K562 (cell line): ENCODE results near the gene DIS3L2. TPM values are rescaled to one million over a fixed set of nuclear protein-coding genes. Genes with fewer than 3 reads are reported as not detected.

Source experiments
- ATAC-seq: fragments of 200-7000 bp; cut with Tn5 transposase; 3 replicates; pipeline ENCODE4 v1.9.1; 2020; ENCODE audit warnings: moderate library complexity
- BruUV-seq: library from RNA; stranded (reverse); fragments of 400-500 nt; replicated peaks from 2 replicates; lab custom pipeline; 2021; lab: Mats Ljungman, UMichigan
- CTCF ChIA-PET: fragments of 300-600 bp; formaldehyde crosslinking; extraction: SDS; loops from one replicate; lab custom pipeline; 2021; ENCODE audit warnings: low intra/inter-chr PET ratio; lab: Yijun Ruan, JAX
- POLR2A ChIA-PET: fragments of 300-600, 350-650 bp; sonication (Branson Sonifier 250); formaldehyde crosslinking; extraction: SDS; loops from one replicate; lab custom pipeline; 2021; ENCODE audit warnings: antibody characterized with exemption, inconsistent platforms; lab: Yijun Ruan, JAX
- DNase-seq, 4 experiments: peaks; one replicate each; pipeline versions ENCODE4 v3.0.0 to v3.0.0-alpha.2; 2011 to 2018; ENCODE audit warnings: low spot score in 3 of 4, mixed read lengths in 3 of 4; ENCODE audit errors: extremely low read depth in 1 of 4
- FAIRE-seq: peaks from 2 replicates; lab custom pipeline; 2011; peaks lifted over from hg19 to GRCh38; lab: Jason Lieb, UNC
- H2AFZ ChIP-seq: 2 replicates; pipeline ENCODE4 v1.6.0; 2011; ENCODE audit warnings: low read depth, low read length, control low read depth, inconsistent platforms
- H3K27ac ChIP-seq: fragments of 200-600 bp; 3 replicates; pipeline ENCODE4 v1.8.0; 2011; ENCODE audit warnings: low read depth, mild to moderate bottlenecking, control low read depth, inconsistent platforms, low read length, moderate library complexity, mixed read lengths; ENCODE audit errors: extremely low read depth
- H3K27me3 ChIP-seq, 2 experiments: fragments of 300-600 bp in 1 of 2; 2 replicates in 1 of 2; 3 replicates in 1 of 2; pipeline versions ENCODE4 v1.6.0 to v1.8.0; 2011; ENCODE audit warnings: inconsistent platforms in 2 of 2, low read length in 2 of 2, mild to moderate bottlenecking in 1 of 2, mixed read lengths in 1 of 2, moderate library complexity in 1 of 2; ENCODE audit not compliant: control insufficient read depth in 2 of 2, insufficient read depth in 2 of 2
- H3K36me3 ChIP-seq: fragments of 300-600 bp; 3 replicates; pipeline ENCODE4 v1.8.0; 2011; ENCODE audit warnings: mild to moderate bottlenecking, low read length, inconsistent platforms; ENCODE audit not compliant: control insufficient read depth, insufficient read depth
- H3K4me1 ChIP-seq, 2 experiments: fragments of 200-600 bp in 1 of 2; replicated peaks in 1 of 2; 2 replicates in 1 of 2; 3 replicates in 1 of 2; pipeline versions ENCODE4 v1.5.1 to v1.8.0; 2011; ENCODE audit warnings: inconsistent platforms in 2 of 2, low read length in 2 of 2, mild to moderate bottlenecking in 1 of 2, mixed read lengths in 1 of 2, moderate library complexity in 1 of 2; ENCODE audit not compliant: control insufficient read depth in 2 of 2, insufficient read depth in 2 of 2
- H3K4me2 ChIP-seq: 2 replicates; pipeline ENCODE4 v1.6.1; 2011; ENCODE audit warnings: low read length, control low read depth, inconsistent platforms, mixed read lengths; ENCODE audit not compliant: insufficient read depth
- H3K4me3 ChIP-seq: fragments of 200-600 bp; sonication (generic), shearing (Covaris generic); 2 replicates; pipeline ENCODE4 v1.5.1; 2016; ENCODE audit warnings: control low read depth, inconsistent platforms
- H3K79me2 ChIP-seq: fragments of 200-600 bp; 3 replicates; pipeline ENCODE4 v1.8.0; 2011; ENCODE audit warnings: low read length, inconsistent platforms; ENCODE audit not compliant: control insufficient read depth, insufficient read depth
- H3K9ac ChIP-seq, 2 experiments: 2 replicates each; pipeline versions ENCODE4 v1.6.0 to v1.6.1; 2011; ENCODE audit warnings: low read depth in 2 of 2, low read length in 2 of 2, control low read depth in 1 of 2, inconsistent platforms in 1 of 2, mild to moderate bottlenecking in 1 of 2, mixed read lengths in 1 of 2; ENCODE audit not compliant: insufficient read depth in 1 of 2
- H3K9me1 ChIP-seq: one replicate; pipeline ENCODE4 v1.6.0; 2011; ENCODE audit warnings: inconsistent platforms, mild to moderate bottlenecking, low read length, moderate library complexity; ENCODE audit not compliant: control insufficient read depth, insufficient read depth
- H3K9me3 ChIP-seq: replicated peaks from 2 replicates; pipeline ENCODE4 v1.5.1; 2011; ENCODE audit warnings: low read depth, low read length, inconsistent platforms; ENCODE audit not compliant: control insufficient read depth, insufficient read depth
- H4K20me1 ChIP-seq: replicated peaks from 2 replicates; pipeline ENCODE4 v1.6.1; 2011; ENCODE audit warnings: low read length, inconsistent platforms, mixed read lengths; ENCODE audit not compliant: control insufficient read depth, insufficient read depth
- ARID4B ChIP-seq: sonication (generic); formaldehyde crosslinking; IDR thresholded peaks from 2 replicates; pipeline ENCODE4 v1.8.0; 2022; ENCODE audit warnings: mild to moderate bottlenecking, missing genetic modification reagents
- BDP1 ChIP-seq: IDR thresholded peaks from 3 replicates; pipeline ENCODE4 v1.6.1; 2011; ENCODE audit not compliant: insufficient read length, insufficient read depth
- FOXP1 ChIP-seq: sonication (generic); formaldehyde crosslinking; IDR thresholded peaks from 2 replicates; pipeline ENCODE4 v1.8.0; 2022; ENCODE audit warnings: mild to moderate bottlenecking, missing genetic modification reagents
- HNRNPH1 ChIP-seq: fragments of 200-400 bp; formaldehyde crosslinking; optimal IDR thresholded peaks from 2 replicates; pipeline ENCODE3; 2017; ENCODE audit warnings: low read depth, mild to moderate bottlenecking, low read length, moderate library complexity
- LARP7 ChIP-seq: fragments of 450-650 bp; IDR thresholded peaks from 2 replicates; pipeline ENCODE4 v1.6.1; 2016
- NEUROD1 ChIP-seq: fragments of 150-350 bp; IDR thresholded peaks from 2 replicates; pipeline ENCODE4 v1.6.1; 2014; ENCODE audit warnings: borderline replicate concordance, low read length, low read depth; ENCODE audit not compliant: partially characterized antibody
- NFE2L1 ChIP-seq: fragments of 450-650 bp; IDR thresholded peaks from 2 replicates; pipeline ENCODE4 v1.6.1; 2016; ENCODE audit warnings: missing genetic modification characterization, low read depth, mild to moderate bottlenecking, missing compliant biosample characterization, moderate library complexity, borderline replicate concordance
- PHF21A ChIP-seq: fragments of 450-650 bp; IDR thresholded peaks from 2 replicates; pipeline ENCODE4 v1.6.1; 2017; ENCODE audit warnings: low read depth, borderline replicate concordance
- POLR2A ChIP-seq: fragments of 450-650 bp; conservative IDR thresholded peaks from 2 replicates; pipeline ENCODE4 v1.6.1; 2016
- RERE ChIP-seq: sonication (generic); formaldehyde crosslinking; IDR thresholded peaks from 2 replicates; pipeline ENCODE4 v1.8.0; 2023; ENCODE audit warnings: missing genetic modification reagents, mild to moderate bottlenecking, borderline replicate concordance
- SMAD1 ChIP-seq: fragments of 150-350 bp; IDR thresholded peaks from 2 replicates; pipeline ENCODE4 v1.6.1; 2014; ENCODE audit warnings: low read length, low read depth; ENCODE audit not compliant: partially characterized antibody
- TCF7 ChIP-seq: sonication (generic); IDR thresholded peaks from 2 replicates; pipeline ENCODE4 v1.6.1; 2016; ENCODE audit warnings: antibody characterized with exemption, borderline replicate concordance
- ZBTB1 ChIP-seq: sonication (generic); formaldehyde crosslinking; IDR thresholded peaks from 2 replicates; pipeline ENCODE4 v1.8.1; 2023; ENCODE audit warnings: missing genetic modification reagents, low read depth, mild to moderate bottlenecking, borderline replicate concordance
- ZC3H11A ChIP-seq: IDR thresholded peaks from 2 replicates; pipeline ENCODE4 v1.6.1; 2012; ENCODE audit warnings: low read depth, low read length, improper control_type of control experiment
- ZNF143 ChIP-seq: sonication (generic); formaldehyde crosslinking; IDR thresholded peaks from 2 replicates; pipeline ENCODE4 v1.9.0; 2022; ENCODE audit warnings: mild to moderate bottlenecking, missing genetic modification reagents
- WGBS: fragments of 100-300 bp; shearing (Covaris generic); methylation state at CpG from one replicate; pipeline ENCODE4 v1.1.6; 2016; ENCODE audit warnings: low coverage, mixed read lengths; ENCODE audit not compliant: insufficient coverage; ENCODE audit errors: missing lambda C conversion rate; 5-methylcytosine and 5-hydroxymethylcytosine counted together
- in situ Hi-C: fragments of 300-500 bp; cut with MboI; formaldehyde crosslinking; loops from 4 replicates; pipeline ENCODE4 v1.15.0; 2018; ENCODE audit warnings: inconsistent platforms, mixed read lengths
- intact Hi-C: fragments of 100-400 bp; cut with micrococcal nuclease; formaldehyde crosslinking; loops from 2 replicates; pipeline ENCODE4 v1.14.2; 2022
- polyA plus RNA-seq, 8 experiments: library from polyadenylated mRNA; depleted of rRNA in 4 of 8; stranded (reverse) in 5 of 8; unstranded in 3 of 8; fragments of >200 nt; fragmentation: Nextera tagmentation in 2 of 8; fragmentation: Illumina TruSeq in 1 of 8; extraction: Ambion mirVana in 2 of 8; extraction: Trizol in 1 of 8; gene quantifications; 2 replicates each; pipeline versions ENCODE4 v1.2.1 to v1.2.3, GENCODE V29; 2011 to 2014; ENCODE audit warnings: inconsistent platforms in 1 of 8, missing spikeins in 1 of 8
- total RNA-seq, 7 experiments: library from RNA; depleted of rRNA in 6 of 7; stranded (reverse); fragments of >200 nt in 6 of 7; fragmentation: Illumina TruSeq in 2 of 7; extraction: Trizol in 2 of 7; gene quantifications; 2 replicates each; pipeline versions ENCODE4 v1.2.1 to v1.2.3, GENCODE V29; 2011 to 2021; ENCODE audit warnings: low replicate concordance in 1 of 7

Gene DIS3L2
- total and polyA plus RNA-seq, 9 of the 15 experiments (the other 6 are each of a cell fraction or from before 2014, with no cell fraction given): 1.5 to 19.2 (median 11.2) TPM

GRCh38 chr2:232376260-232376659, 414.7 kb downstream of the DIS3L2 start:
- Histone ChIP-seq H3K9me3 (no peaks in the 10 kb centered on the region), H3K4me2 (no peak overlapping the region), H3K4me1 (peaks cover 0 to 8% of the 10 kb centered on the region in 2 experiments; a peak in 1 of 5 replicates), H3K9me1 (no peaks in the 10 kb centered on the region), H3K36me3 (no peaks in the 10 kb centered on the region), H3K9ac (no peak overlapping the region), H3K4me3 (no peak overlapping the region), H4K20me1 (no peaks in the 10 kb centered on the region), H3K27ac (no peak overlapping the region), H3K27me3 (peaks cover 0 to 26% of the 10 kb centered on the region in 2 experiments; a peak in 4 of 5 replicates), H2AFZ (no peak overlapping the region), H3K79me2 (no peaks in the 10 kb centered on the region)
- WGBS: 0% methylated on average over 4 of the region's 4 CpGs
- no peak for ATAC-seq
- no TSS peak for BruUV-seq
- no peak for DNase-seq
- intact Hi-C loops (no loop called here), in situ Hi-C loops (no loop called here)
- ChIA-PET POLR2A (no interaction called here), CTCF (no interaction called here)
- no peak for FAIRE-seq
- TF ChIP-seq ZBTB1 (no peak), HNRNPH1 (no peak), POLR2A (no peak), SMAD1 (no peak), ZNF143 (CRISPR knock-in tag) (no peak), NEUROD1 (no peak), NFE2L1 (tag) (no peak), LARP7 (no peak), ZC3H11A (no peak), TCF7 (no peak), PHF21A (no peak), FOXP1 (CRISPR knock-in tag) (no peak), BDP1 (no peak), RERE (CRISPR knock-in tag) (no peak), ARID4B (CRISPR knock-in tag) (no peak)
